Activated T-cell treated with anti-CD3 and anti-CD28 coated beads, Interleukin-2, amount 50 U/mL, for 1 hour (primary cell): Measurements from ENCODE around the gene KRT28.
"Not testable (repeated sequence)": the region's sequence is repeated elsewhere in the genome, so short reads cannot be mapped to it uniquely, and the experiment has no call there.

Experiments used
- DNase-seq: peaks from one replicate; pipeline ENCODE4 v3.0.0-alpha.2; 2020

KRT28 gene

GRCh38 chr17:40777459-40777858 is 22.3 kb downstream of the KRT28 start:
- no peak for DNase-seq

- DNase-seq: no peak
Observed at GRCh38 chr17:40775945-40776344, 23.8 kb downstream of the KRT28 start.

DNA sequence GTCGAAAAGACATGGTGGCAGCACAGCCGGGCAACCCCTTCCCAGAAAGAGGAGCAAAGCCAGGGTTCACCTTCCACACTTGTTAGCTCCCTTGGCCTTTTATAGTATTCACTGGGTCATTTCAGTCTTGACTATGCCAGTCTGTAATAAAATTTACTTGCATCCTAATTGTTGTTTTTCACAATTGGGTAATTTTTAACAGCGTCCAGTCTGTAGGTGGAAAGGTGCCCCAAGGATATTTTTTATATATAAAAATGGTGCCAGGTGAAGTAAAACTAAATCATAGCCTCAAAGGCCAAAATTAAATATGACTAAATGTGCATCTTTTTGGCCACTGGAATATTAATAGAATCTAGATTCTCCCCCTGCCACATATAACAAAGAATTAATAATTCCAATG is 27.7 kb downstream of the KRT28 start, which contains the start of gene KRT26:
Gene KRT26 (minus strand): TSS at position 101 of the 400 bp plus-strand sequence. CDS start 88 bp downstream, at position 13.
- DNase-seq: no peak

GRCh38 chr17:40765657-40766056 is 34.1 kb downstream of the KRT28 start:
- no peak for DNase-seq

GRCh38 chr17:40763752-40764151 is 36.0 kb downstream of the KRT28 start:
- no peak for DNase-seq

DNA sequence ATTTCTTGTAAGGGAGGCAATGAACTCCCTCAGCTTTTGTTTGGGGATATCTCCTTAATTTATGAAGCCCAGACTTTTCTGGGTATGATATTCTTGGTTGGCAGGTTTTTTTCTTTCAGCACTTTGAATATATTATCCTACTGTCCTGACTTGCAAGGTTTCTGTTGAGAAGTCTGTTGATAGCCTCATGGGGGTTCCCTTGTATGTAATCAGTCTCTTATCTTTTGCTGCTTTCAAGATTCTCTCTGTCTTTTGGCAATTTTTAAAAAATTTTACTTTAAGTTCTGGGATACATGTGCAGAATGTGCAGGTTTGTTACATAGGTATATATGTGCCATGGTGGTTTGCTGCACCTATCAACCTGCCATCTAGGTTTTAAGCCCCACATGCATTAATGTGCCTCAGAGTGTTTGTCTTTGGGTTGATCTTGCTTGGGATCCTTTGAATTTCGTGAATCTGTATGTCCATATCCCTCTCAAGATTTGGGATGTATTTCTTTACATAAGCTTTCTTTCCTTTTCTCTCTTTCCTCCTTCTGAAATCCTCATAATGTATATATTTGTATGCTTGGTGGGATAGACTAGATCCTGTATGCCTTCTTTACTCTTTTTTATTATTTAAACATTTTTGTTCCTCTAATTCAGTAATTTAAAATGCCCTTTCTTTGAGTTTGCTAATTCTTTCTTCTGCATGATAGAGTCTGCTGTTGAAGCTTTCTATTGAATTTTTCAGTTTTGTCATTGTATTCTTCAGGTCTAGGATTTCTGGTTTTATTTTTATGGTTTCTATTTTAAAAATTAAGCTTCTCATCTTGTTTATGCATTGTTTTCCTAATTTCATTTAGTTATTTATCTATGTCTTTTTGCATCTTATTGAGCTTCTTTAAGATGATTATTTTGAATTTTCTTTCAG is 39.4 kb downstream of the KRT28 start:
- DNase-seq: no peak

- DNase-seq: no peak
Observed at GRCh38 chr17:40755231-40755630, 44.5 kb downstream of the KRT28 start, which contains the start of gene KRT25. KRT25 (minus strand) TSS chr17:40755331; CDS start chr17:40755271, 60 bp downstream.

- no peak for DNase-seq
Observed at GRCh38 chr17:40753804-40754203, 46.0 kb downstream of the KRT28 start.

- DNase-seq: no peak
Observed at GRCh38 chr17:40751065-40751464, 48.7 kb downstream of the KRT28 start.

DNA sequence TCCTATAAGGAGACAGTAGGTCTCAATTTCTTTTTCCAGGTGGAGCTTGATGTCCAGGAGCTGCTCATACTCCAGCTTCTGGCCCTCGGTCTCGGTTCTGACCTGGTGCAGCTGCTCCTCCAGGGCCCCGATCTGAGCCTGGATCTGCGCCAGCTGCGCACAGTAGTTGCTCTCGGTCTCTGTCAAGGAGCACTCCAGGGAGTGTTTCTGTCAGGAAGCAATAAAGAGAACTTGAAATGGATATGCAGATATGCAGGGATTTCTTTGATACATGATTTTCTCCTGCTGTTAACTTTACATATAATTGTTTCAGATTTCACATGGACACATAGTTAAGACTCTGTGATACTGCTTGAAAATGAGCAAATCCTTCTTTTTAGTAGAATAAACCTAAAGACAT is 49.4 kb downstream of the KRT28 start:
- DNase-seq: no peak

GRCh38 chr17:40748666-40749065 is 51.1 kb downstream of the KRT28 start:
- DNase-seq: not testable (repeated sequence)
